Liver (tissue), 9 donors: Measurements from ENCODE around the gene RCOR3. TPM values are rescaled to one million over a fixed set of nuclear protein-coding genes. Genes with fewer than 3 reads are reported as not detected.

Source experiments
- DNase-seq: peaks from one replicate; pipeline ENCODE4 v3.0.0-alpha.2; 2017; ENCODE audit warnings: low spot score
- H3K27ac ChIP-seq, 2 donors: one replicate each; pipeline ENCODE4 v1.7.0; 2013; ENCODE audit warnings: inconsistent platforms in 2 of 2, low read length in 2 of 2, control low read depth in 1 of 2, low read depth in 1 of 2, mild to moderate bottlenecking in 1 of 2
- H3K27me3 ChIP-seq, 4 donors: one replicate each; pipeline versions ENCODE4 v1.6.1 to v1.7.0; 2013; ENCODE audit warnings: low read length in 3 of 4, inconsistent platforms in 1 of 4, mild to moderate bottlenecking in 1 of 4, moderate library complexity in 1 of 4; ENCODE audit not compliant: control insufficient read depth in 4 of 4, insufficient read depth in 4 of 4
- H3K36me3 ChIP-seq, 4 donors: one replicate each; pipeline versions ENCODE4 v1.6.1 to v1.7.0; 2013; ENCODE audit warnings: low read length in 3 of 4, mild to moderate bottlenecking in 3 of 4, low read depth in 1 of 4, moderate library complexity in 1 of 4; ENCODE audit not compliant: control insufficient read depth in 4 of 4, insufficient read depth in 3 of 4
- H3K4me1 ChIP-seq, 4 donors: one replicate each; pipeline versions ENCODE4 v1.6.1 to v1.7.0; 2013; ENCODE audit warnings: low read length in 3 of 4, mild to moderate bottlenecking in 3 of 4, moderate library complexity in 1 of 4; ENCODE audit not compliant: control insufficient read depth in 4 of 4, insufficient read depth in 4 of 4
- H3K4me3 ChIP-seq, 3 donors: one replicate each; pipeline versions ENCODE4 v1.6.1 to v1.7.0; 2013; ENCODE audit warnings: low read length in 3 of 3, control low read depth in 1 of 3, low read depth in 1 of 3, mild to moderate bottlenecking in 1 of 3
- H3K9ac ChIP-seq, 2 donors: one replicate each; pipeline ENCODE4 v1.7.0; 2013; ENCODE audit warnings: low read length in 2 of 2, mild to moderate bottlenecking in 2 of 2, moderate library complexity in 2 of 2, control low read depth in 1 of 2, low read depth in 1 of 2
- H3K9me3 ChIP-seq, 4 donors: one replicate each; pipeline versions ENCODE4 v1.6.1 to v1.7.0; 2013; ENCODE audit warnings: low read length in 3 of 4; ENCODE audit not compliant: control insufficient read depth in 4 of 4
- EGR1 ChIP-seq, 2 donors: IDR thresholded peaks; 2 replicates each; pipeline ENCODE4 v1.6.1; 2016 to 2018; ENCODE audit warnings: antibody characterized with exemption in 2 of 2, low read depth in 2 of 2
- FOXA1 ChIP-seq: IDR thresholded peaks from 2 replicates; pipeline ENCODE4 v1.6.1; 2016; ENCODE audit warnings: antibody characterized with exemption
- FOXA2 ChIP-seq: IDR thresholded peaks from 2 replicates; pipeline ENCODE4 v1.6.1; 2016; ENCODE audit warnings: antibody characterized with exemption
- GABPA ChIP-seq, 2 donors: IDR thresholded peaks in 1 of 2; conservative IDR thresholded peaks in 1 of 2; 2 replicates each; pipeline ENCODE4 v1.6.1; 2016; ENCODE audit warnings: antibody characterized with exemption in 2 of 2, mild to moderate bottlenecking in 1 of 2, moderate library complexity in 1 of 2
- HNF4A ChIP-seq, 2 donors: conservative IDR thresholded peaks; 2 replicates each; pipeline ENCODE4 v1.6.1; 2016; ENCODE audit warnings: antibody characterized with exemption in 2 of 2, mild to moderate bottlenecking in 2 of 2
- HNF4G ChIP-seq: IDR thresholded peaks from 2 replicates; pipeline ENCODE4 v1.6.1; 2016; ENCODE audit warnings: antibody characterized with exemption
- JUND ChIP-seq, 2 donors: IDR thresholded peaks; 2 replicates each; pipeline ENCODE4 v1.6.1; 2016; ENCODE audit warnings: antibody characterized with exemption in 2 of 2
- NR2F2 ChIP-seq: IDR thresholded peaks from 2 replicates; pipeline ENCODE4 v1.6.1; 2016; ENCODE audit warnings: antibody characterized with exemption
- SP1 ChIP-seq: IDR thresholded peaks from 2 replicates; pipeline ENCODE4 v1.6.1; 2018; ENCODE audit warnings: antibody characterized with exemption, mild to moderate bottlenecking
- TAF1 ChIP-seq: conservative IDR thresholded peaks from 2 replicates; pipeline ENCODE4 v1.6.1; 2016; ENCODE audit warnings: antibody characterized with exemption, mild to moderate bottlenecking
- WGBS: extraction: QIAGEN DNeasy Blood & Tissue Kit; methylation state at CpG from one replicate; pipeline ENCODE4 v1.1.7; 2013; 5-methylcytosine and 5-hydroxymethylcytosine counted together
- polyA plus RNA-seq, 2 donors: library from polyadenylated mRNA; stranded (reverse) in 1 of 2; unstranded in 1 of 2; fragments of 200-250 nt in 1 of 2; fragments of >200 nt in 1 of 2; fragmentation: Nextera tagmentation in 1 of 2; extraction: Ambion mirVana in 1 of 2; gene quantifications; one replicate each; pipeline versions ENCODE4 v1.2.1 to v1.2.3, GENCODE V29; 2013 to 2015
- total RNA-seq, 2 donors: library from RNA; depleted of rRNA; stranded (reverse); fragments of >200 nt; gene quantifications; one replicate each; pipeline ENCODE4 v1.2.3, GENCODE V29; 2014
- TF ChIP-seq, protein P1 (sequence below): IDR thresholded peaks from 2 replicates; pipeline ENCODE4 v1.6.1; 2016; ENCODE audit warnings: antibody characterized with exemption, mild to moderate bottlenecking
- TF ChIP-seq, protein P2 (sequence below): fragments of 150-350 bp; IDR thresholded peaks from 2 replicates; pipeline ENCODE4 v1.5.1; 2017; ENCODE audit warnings: improper control_type of control experiment, low read depth, low read length; ENCODE audit not compliant: missing input control
- donor health status: healthy.
- donor health status: healthy.
- donor health status: healthy.
- donor health status: healthy.
- donor health status: healthy.

The RCOR3 gene
- total and polyA plus RNA-seq, 4 donors = 7.8 to 20.2 (median 13.4) TPM

- TF ChIP-seq, protein P1, sequence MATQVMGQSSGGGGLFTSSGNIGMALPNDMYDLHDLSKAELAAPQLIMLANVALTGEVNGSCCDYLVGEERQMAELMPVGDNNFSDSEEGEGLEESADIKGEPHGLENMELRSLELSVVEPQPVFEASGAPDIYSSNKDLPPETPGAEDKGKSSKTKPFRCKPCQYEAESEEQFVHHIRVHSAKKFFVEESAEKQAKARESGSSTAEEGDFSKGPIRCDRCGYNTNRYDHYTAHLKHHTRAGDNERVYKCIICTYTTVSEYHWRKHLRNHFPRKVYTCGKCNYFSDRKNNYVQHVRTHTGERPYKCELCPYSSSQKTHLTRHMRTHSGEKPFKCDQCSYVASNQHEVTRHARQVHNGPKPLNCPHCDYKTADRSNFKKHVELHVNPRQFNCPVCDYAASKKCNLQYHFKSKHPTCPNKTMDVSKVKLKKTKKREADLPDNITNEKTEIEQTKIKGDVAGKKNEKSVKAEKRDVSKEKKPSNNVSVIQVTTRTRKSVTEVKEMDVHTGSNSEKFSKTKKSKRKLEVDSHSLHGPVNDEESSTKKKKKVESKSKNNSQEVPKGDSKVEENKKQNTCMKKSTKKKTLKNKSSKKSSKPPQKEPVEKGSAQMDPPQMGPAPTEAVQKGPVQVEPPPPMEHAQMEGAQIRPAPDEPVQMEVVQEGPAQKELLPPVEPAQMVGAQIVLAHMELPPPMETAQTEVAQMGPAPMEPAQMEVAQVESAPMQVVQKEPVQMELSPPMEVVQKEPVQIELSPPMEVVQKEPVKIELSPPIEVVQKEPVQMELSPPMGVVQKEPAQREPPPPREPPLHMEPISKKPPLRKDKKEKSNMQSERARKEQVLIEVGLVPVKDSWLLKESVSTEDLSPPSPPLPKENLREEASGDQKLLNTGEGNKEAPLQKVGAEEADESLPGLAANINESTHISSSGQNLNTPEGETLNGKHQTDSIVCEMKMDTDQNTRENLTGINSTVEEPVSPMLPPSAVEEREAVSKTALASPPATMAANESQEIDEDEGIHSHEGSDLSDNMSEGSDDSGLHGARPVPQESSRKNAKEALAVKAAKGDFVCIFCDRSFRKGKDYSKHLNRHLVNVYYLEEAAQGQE = no peak
- no peak for TF ChIP-seq HNF4G
- no peak for TF ChIP-seq HNF4A (conservative IDR thresholded peaks at IDR 0.05)
- TF ChIP-seq GABPA (IDR thresholded peaks at IDR 0.05 in 1 of 2, conservative IDR thresholded peaks at IDR 0.05 in 1 of 2) = no peak
- TF ChIP-seq, protein P2, sequence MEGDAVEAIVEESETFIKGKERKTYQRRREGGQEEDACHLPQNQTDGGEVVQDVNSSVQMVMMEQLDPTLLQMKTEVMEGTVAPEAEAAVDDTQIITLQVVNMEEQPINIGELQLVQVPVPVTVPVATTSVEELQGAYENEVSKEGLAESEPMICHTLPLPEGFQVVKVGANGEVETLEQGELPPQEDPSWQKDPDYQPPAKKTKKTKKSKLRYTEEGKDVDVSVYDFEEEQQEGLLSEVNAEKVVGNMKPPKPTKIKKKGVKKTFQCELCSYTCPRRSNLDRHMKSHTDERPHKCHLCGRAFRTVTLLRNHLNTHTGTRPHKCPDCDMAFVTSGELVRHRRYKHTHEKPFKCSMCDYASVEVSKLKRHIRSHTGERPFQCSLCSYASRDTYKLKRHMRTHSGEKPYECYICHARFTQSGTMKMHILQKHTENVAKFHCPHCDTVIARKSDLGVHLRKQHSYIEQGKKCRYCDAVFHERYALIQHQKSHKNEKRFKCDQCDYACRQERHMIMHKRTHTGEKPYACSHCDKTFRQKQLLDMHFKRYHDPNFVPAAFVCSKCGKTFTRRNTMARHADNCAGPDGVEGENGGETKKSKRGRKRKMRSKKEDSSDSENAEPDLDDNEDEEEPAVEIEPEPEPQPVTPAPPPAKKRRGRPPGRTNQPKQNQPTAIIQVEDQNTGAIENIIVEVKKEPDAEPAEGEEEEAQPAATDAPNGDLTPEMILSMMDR = no peak
- no peak for TF ChIP-seq SP1
Measured at GRCh38 chr1:211329764-211330201, 70.6 kb downstream of the RCOR3 start (continued).

DNA sequence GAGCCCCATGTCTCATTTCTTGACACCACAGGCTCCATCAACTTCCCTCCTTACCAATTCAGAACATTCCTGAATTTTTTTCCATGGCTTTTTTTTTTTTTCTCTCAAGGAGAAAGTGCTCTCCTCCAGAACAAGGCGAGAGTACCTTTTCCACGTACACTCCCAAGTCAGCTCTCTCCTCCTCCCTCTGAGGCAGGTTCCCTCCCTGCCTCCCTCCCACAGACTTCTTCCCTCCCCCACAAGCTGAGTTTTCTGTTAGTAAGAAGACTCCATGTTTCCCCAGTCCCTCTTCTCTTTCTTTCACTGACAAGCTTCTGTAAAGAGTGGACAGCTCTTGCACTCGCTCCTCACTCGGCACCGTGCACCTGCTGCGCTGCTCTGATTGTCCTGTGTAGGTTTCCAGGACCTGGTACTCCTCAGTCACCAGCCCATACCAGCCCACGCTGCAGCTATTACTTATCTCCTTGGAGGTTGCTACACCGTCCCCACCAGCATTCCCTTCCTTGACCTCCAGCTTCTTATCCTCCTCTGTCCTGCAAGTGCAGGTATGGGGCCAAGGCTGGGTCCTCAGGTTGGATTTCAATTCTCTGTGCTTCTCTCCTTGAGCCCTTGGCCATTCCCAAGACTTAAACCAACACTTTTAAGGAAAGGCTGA is 71.2 kb downstream of the RCOR3 start:
- no peak for DNase-seq
- no peaks in the 10 kb centered on the region for H3K36me3 ChIP-seq
- no peak overlapping the region for H3K9ac ChIP-seq
- 96% methylated on average over 8 of the region's 8 CpGs for WGBS
- no peak overlapping the region for H3K4me3 ChIP-seq
- H3K9me3 ChIP-seq = no peaks in the 10 kb centered on the region
- H3K27me3 ChIP-seq = no peaks in the 10 kb centered on the region
- H3K27ac ChIP-seq = no peak overlapping the region
- peaks cover 3 to 10% (median 3%) of the 10 kb centered on the region in 4 donors for H3K4me1 ChIP-seq
- no peak for TF ChIP-seq FOXA1
- TF ChIP-seq SP1 = no peak
- no peak for TF ChIP-seq FOXA2
- TF ChIP-seq HNF4A (conservative IDR thresholded peaks at IDR 0.05) = no peak
- no peak for TF ChIP-seq EGR1 (IDR thresholded peaks at IDR 0.05; ENCODE audit: low read depth in 2 of 2)
- TF ChIP-seq HNF4G = no peak
- no peak for TF ChIP-seq TAF1
- TF ChIP-seq NR2F2 = no peak

- no peak overlapping the region for H3K27ac ChIP-seq
- 99% methylated on average over 3 of the region's 3 CpGs for WGBS
- no peak for DNase-seq
- no peak overlapping the region for H3K9ac ChIP-seq
- no peak overlapping the region for H3K4me3 ChIP-seq
- no peaks in the 10 kb centered on the region for H3K9me3 ChIP-seq
- peaks cover 3 to 9% (median 3%) of the 10 kb centered on the region in 4 donors for H3K4me1 ChIP-seq
- no peaks in the 10 kb centered on the region for H3K36me3 ChIP-seq
- TF ChIP-seq JUND (IDR thresholded peaks at IDR 0.05) (no peak), EGR1 (IDR thresholded peaks at IDR 0.05; ENCODE audit: low read depth in 2 of 2) (no peak), TAF1 (no peak), GABPA (IDR thresholded peaks at IDR 0.05 in 1 of 2, conservative IDR thresholded peaks at IDR 0.05 in 1 of 2) (no peak)
- TF ChIP-seq, protein P2 = no peak
- no peaks in the 10 kb centered on the region for H3K27me3 ChIP-seq
Measured at GRCh38 chr1:211331011-211331709, 72.0 kb downstream of the RCOR3 start.
